ENCODE data around the gene CFAP20DC.
"Not testable (repeated sequence)": the region's sequence is repeated elsewhere in the genome, so short reads cannot be mapped to it uniquely, and the experiment has no call there.

DNA sequence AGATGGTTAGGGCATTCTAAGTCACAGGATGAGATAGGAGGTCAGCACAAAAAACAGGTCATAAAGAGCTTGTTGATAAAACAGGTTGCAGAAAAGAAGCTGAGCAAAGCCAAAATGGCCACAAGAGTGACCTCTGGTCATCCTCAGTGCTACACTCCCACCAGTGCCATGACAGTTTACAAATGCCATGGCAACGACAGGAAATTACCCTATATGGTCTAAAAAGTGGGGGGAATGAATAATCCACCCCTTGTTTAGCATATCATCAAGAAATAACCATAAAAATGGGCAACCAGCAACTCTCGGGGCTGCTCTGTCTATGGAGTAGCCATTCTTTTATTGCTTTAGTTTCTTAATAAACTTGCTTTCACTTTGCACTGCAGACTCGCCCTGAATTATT lies 353.0 kb downstream of the CFAP20DC start:
- TF ChIP-seq, protein P1, sequence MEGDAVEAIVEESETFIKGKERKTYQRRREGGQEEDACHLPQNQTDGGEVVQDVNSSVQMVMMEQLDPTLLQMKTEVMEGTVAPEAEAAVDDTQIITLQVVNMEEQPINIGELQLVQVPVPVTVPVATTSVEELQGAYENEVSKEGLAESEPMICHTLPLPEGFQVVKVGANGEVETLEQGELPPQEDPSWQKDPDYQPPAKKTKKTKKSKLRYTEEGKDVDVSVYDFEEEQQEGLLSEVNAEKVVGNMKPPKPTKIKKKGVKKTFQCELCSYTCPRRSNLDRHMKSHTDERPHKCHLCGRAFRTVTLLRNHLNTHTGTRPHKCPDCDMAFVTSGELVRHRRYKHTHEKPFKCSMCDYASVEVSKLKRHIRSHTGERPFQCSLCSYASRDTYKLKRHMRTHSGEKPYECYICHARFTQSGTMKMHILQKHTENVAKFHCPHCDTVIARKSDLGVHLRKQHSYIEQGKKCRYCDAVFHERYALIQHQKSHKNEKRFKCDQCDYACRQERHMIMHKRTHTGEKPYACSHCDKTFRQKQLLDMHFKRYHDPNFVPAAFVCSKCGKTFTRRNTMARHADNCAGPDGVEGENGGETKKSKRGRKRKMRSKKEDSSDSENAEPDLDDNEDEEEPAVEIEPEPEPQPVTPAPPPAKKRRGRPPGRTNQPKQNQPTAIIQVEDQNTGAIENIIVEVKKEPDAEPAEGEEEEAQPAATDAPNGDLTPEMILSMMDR (conservative IDR thresholded peaks at IDR 0.05; ENCODE audit: low read length), result not testable (repeated sequence)
- TF ChIP-seq EZH2phosphoT487 (IDR thresholded peaks at IDR 0.05; ENCODE audit: borderline replicate concordance, low read depth, low read length), result not testable (repeated sequence)
